Tibial nerve (tissue), 3 donors: ENCODE results near the gene TENM4.

Source experiments
- CTCF ChIP-seq, 5 experiments: fragments of 200-600 bp in 3 of 5; fragments of 450-650 bp in 2 of 5; sonication (generic) in 3 of 5; IDR thresholded peaks; one replicate each; pipeline ENCODE4 v1.5.1; 2016 to 2019; ENCODE audit warnings: antibody characterized with exemption in 5 of 5, mild to moderate bottlenecking in 3 of 5, moderate library complexity in 2 of 5
- POLR2A ChIP-seq, 2 donors: fragments of 450-650 bp; IDR thresholded peaks; one replicate each; pipeline ENCODE4 v1.6.1; 2017; ENCODE audit warnings: antibody characterized with exemption in 2 of 2, mild to moderate bottlenecking in 2 of 2, moderate library complexity in 2 of 2

GRCh38 chr11:78850078-78850477, 590.8 kb downstream of the TENM4 start:
- TF ChIP-seq CTCF (IDR thresholded peaks at IDR 0.05) (no peak), POLR2A (IDR thresholded peaks at IDR 0.05) (no peak)
